ENCODE data around the gene SNX5. TPM values are rescaled to one million over a fixed set of nuclear protein-coding genes. Genes with fewer than 3 reads are reported as not detected.

The SNX5 gene
- total and polyA plus RNA-seq, 2 of the 13 experiments (the other 11 are each of a cell fraction or from before 2014, with no cell fraction given), result 664 to 1,040 TPM

- no peak for TF ChIP-seq ZNF329 (CRISPR knock-in tag; IDR thresholded peaks at IDR 0.05; ENCODE audit: low read depth)
- no peak for TF ChIP-seq MXD3 (CRISPR knock-in tag; IDR thresholded peaks at IDR 0.05)
- no peak for TF ChIP-seq ZNF770 (CRISPR knock-in tag; IDR thresholded peaks at IDR 0.05)
- no peak for TF ChIP-seq SALL2 (CRISPR knock-in tag; IDR thresholded peaks at IDR 0.05)
- no peak for TF ChIP-seq ZNF124 (CRISPR knock-in tag; IDR thresholded peaks at IDR 0.05)
- TF ChIP-seq ATF7-NPFF (CRISPR knock-in tag; IDR thresholded peaks at IDR 0.05; ENCODE audit: low read depth), result no peak
- no peak for TF ChIP-seq ZNF713 (CRISPR knock-in tag; IDR thresholded peaks at IDR 0.05)
- TF ChIP-seq SRF (IDR thresholded peaks at IDR 0.05; ENCODE audit: low read depth, low read length), result no peak
- no peak for TF ChIP-seq PBX2 (CRISPR knock-in tag; IDR thresholded peaks at IDR 0.05)
- no peak for TF ChIP-seq BCL6 (CRISPR knock-in tag; IDR thresholded peaks at IDR 0.05)
- TF ChIP-seq HDAC1 (CRISPR knock-in tag; IDR thresholded peaks at IDR 0.05), result no peak; the same call in 1 of the 2 replicates
- no peak for TF ChIP-seq KMT2A (CRISPR knock-in tag; IDR thresholded peaks at IDR 0.05)
- peak; percentile 44 for TF ChIP-seq TEAD3 (CRISPR knock-in tag; optimal IDR thresholded peaks at IDR 0.05; ENCODE audit: borderline replicate concordance)
- TF ChIP-seq SIN3A (IDR thresholded peaks at IDR 0.05; ENCODE audit: borderline replicate concordance, low read depth, low read length), result peak; percentile 78
- no peak for TF ChIP-seq SPEN (CRISPR knock-in tag; IDR thresholded peaks at IDR 0.05; ENCODE audit: low read depth)
- TF ChIP-seq ZNF230 (CRISPR knock-in tag; IDR thresholded peaks at IDR 0.05), result no peak
- TF ChIP-seq HOXA3 (CRISPR knock-in tag; IDR thresholded peaks at IDR 0.05), result no peak
- no peak for TF ChIP-seq NFE2 (CRISPR knock-in tag; IDR thresholded peaks at IDR 0.05)
- no peak for TF ChIP-seq ZSCAN31 (CRISPR knock-in tag; IDR thresholded peaks at IDR 0.05; ENCODE audit: low read depth)
- TF ChIP-seq GFI1 (CRISPR knock-in tag; IDR thresholded peaks at IDR 0.05; ENCODE audit: borderline replicate concordance), result peak; percentile 15; the same call in 1 of the 2 replicates
- no peak for TF ChIP-seq ZNF143 (CRISPR knock-in tag; IDR thresholded peaks at IDR 0.05)
- TF ChIP-seq DDIT3 (CRISPR knock-in tag; IDR thresholded peaks at IDR 0.05), result no peak
- TF ChIP-seq IRF9 (CRISPR knock-in tag; IDR thresholded peaks at IDR 0.05; ENCODE audit: borderline replicate concordance), result no peak
- no peak for TF ChIP-seq SP140L (CRISPR knock-in tag; IDR thresholded peaks at IDR 0.05; ENCODE audit: borderline replicate concordance)
- no peak for TF ChIP-seq FOSL2 (CRISPR knock-in tag; IDR thresholded peaks at IDR 0.05)
- TF ChIP-seq THAP7 (CRISPR knock-in tag; IDR thresholded peaks at IDR 0.05), result no peak
- no peak for TF ChIP-seq TBP (CRISPR knock-in tag; IDR thresholded peaks at IDR 0.05)
- no peak for TF ChIP-seq RFX5 (IDR thresholded peaks at IDR 0.05; ENCODE audit: low read depth, low read length)
- TF ChIP-seq GTF2F1 (IDR thresholded peaks at IDR 0.05; ENCODE audit: low read length), result no peak
These were observed 1.4 kb upstream of the SNX5 start (continued) for GRCh38 chr20:17969884-17970409.
